GM18520 (cell line): ENCODE results near the gene FBXO48.

ENCODE experiments used
- ATAC-seq: cut with Tn5 transposase; IDR thresholded peaks from one replicate; pipeline ENCODE4 v1.9.1; 2021; ENCODE audit not compliant: unreplicated experiment

Gene FBXO48

DNA sequence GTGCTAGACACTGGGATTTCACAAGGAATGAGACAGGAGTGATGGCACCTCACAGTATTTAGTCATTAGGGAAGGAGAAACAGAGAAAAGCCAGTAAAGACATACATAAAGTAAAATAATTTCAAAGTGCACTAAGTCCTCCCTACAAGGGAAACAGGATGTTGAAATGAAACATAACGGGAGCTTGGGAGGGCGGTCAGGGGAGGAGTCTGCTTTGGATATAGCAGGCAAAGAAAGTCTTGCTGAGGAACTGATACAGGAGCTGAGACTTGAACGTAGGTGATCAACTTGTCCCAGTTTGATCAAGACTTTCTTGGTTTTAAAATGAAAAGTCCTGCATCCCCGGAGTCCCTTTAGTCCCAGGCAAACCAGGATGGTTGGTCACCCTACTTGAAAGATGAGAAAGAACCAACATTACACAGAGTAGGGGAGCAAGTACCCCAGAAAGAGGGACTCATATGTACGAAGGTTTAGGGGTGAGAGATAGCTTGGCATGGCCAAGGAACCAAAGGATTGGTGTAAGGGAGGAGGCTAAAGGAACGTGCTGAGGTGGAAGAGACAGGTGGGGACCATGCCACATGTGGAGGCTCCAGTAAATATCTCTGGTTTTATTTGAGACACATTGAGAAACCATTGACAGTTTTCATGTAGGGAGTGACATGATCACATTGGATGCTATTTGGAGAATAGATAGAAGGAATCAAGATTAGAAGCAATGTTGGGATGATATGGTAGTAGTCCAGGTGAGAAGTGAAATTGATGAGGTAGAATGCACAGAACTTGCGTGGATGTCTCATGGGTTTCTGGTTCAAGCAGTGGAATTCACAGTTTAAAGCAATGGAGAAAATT, 28.4 kb downstream of the FBXO48 start:
- no peak for ATAC-seq

DNA sequence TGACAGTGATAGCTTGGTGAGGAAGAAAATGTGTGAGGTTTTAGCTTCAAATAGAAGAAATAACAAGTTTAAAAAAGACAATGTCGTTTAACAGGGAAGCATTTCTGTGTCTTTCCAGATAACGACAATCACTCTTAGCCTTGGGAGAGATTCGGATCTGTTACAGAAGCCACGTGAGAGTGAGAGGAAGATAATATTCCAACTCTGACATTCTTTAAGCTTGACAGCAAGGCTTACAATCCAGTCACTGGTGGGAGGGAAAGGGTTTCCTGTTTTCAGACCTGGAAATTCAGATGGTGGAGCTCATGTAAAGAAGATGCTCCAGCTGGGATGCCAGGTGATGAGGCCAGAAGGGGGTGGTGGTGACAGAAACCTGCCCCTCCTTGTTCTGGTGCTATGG, 30.8 kb downstream of the FBXO48 start:
- no peak for ATAC-seq

DNA sequence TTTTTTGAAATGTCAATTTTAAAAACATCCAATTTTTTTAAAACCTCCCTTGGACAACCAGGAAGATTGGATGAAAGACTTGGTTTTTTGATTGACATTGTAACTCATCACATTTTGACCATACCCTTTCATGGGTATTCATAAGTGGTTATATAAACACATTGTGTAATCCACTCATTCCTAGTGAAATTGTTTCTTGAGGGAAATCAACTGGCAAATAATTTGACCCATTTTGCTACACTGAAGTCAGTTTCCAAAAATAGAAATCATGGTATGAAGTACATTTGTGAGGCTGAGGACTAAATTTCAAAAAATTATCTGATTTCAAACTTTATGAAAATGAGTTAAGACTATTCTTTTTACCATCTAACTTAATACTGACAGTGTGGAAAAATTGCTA, 31.5 kb downstream of the FBXO48 start:
- no peak for ATAC-seq

DNA sequence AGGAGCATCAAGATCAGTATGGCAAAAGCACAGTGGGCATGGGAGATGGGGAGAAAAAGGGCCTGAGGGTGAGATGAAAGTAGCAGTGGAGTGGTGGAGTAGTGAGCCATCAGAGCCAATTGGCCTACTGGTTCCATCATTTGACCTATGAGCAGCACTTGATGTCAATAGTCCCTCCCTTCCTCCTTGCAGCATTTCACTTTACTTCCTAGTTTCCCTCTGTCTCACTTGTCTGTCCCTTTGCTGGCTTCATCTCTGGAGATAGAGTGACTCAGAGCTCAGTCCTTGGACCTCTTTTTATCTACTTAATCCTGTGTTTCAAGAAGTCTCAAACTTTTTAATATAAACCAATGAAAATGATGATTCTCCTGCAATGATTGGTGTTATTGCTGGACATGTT, 32.1 kb downstream of the FBXO48 start:
- no peak for ATAC-seq

DNA sequence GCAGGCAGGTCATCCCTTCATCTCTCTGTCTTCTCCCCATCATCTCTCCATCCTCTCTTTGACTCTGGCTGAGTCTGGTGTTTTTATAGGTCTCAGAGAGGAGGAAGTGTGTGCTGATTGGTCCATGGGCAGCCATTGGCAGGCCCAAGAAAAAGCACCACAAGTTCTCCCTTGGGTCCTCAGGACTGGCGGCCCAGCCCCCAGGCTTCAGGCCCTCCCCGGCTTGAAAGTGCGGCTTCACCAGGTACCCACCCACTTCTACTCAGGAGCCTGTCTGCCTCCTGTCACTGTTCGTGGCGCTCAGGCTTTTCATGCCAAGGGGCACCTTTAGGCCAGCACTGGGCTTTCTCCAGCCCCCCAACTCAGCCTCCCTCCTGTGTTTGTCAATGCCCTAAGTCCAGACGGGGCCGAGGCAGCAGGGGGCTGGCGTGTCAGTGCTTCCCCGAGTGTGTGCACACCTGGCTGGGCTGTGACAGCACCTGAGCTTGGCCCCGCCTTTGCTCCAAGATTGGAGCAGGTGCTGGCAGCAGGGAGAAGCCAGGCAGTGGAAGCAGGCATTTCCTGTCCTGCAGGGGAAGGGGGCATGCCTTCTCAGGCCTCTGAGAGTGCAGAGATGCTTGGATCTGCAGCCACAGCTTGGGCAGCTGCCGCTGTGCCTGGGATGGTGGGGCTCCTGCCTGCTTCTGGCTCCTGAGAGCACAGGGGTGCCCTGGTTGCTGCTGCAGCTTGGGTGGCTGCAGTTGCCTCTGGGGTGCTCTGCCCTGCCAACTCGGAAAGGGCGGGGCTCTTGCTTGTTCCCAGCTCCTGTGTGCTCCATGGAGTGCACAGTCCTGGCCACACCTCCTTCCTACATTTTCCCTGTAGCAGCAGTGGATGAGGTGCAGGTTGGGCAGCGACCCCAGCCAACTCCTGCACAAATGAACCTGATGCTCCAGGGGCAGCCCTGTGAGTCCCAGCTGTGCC, 34.1 kb downstream of the FBXO48 start:
- ATAC-seq, result no peak

DNA sequence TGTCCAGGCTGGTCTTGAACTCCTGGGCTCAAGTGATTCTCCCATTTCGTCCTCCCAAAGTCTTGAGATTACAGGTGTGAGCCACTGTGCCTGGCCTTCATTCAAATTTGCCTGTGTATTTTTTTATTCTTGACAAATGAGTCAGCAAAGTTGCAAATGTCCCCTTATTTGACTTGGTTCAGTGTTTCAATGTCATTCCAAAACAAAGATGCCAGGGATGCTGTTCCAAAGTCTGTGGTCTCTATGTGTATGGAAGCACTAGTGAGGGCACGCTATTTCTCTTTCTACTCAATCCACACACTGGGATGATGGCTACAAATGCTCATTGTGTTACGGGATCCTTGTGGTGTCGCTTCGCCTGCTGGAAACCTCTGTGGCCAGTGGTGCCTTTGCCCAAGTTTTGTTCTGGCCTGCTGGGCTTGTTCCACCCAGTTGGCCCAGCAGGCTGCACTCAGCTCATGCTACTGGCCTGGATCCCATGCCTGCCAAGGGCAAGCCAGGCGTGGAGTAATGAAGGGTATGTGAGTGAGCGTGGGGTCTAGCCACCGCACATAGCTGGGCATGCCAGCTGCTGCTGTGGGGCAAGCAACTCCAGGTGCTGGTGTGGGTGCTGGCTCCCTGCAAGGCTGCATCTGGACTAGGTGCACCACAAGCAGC, 35.6 kb downstream of the FBXO48 start:
- no peak for ATAC-seq

DNA sequence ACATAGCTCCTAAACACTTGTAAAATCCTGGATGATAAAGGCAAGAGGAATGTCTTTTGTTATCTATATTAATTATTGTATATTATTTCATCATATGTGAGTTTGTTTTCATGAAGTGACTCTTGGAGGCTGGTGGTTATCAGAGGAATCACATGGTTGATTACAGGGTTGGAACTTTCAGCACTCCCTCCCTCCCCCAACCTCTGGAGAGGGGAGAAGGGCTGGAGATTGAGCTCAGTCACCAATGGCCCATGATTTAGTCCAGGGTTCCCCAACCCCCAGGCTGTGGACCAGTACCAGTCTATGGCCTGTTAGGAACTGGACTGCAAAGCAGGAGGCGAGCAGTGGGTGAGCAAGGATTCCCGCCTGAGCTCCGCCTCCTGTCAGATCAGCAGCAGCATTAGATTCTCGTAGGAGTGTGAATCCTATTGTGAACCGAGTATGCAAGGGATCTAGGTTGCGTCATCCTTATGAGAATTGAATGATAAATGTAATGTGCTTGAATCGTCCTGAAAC, 37.7 kb downstream of the FBXO48 start:
- ATAC-seq, result no peak

DNA sequence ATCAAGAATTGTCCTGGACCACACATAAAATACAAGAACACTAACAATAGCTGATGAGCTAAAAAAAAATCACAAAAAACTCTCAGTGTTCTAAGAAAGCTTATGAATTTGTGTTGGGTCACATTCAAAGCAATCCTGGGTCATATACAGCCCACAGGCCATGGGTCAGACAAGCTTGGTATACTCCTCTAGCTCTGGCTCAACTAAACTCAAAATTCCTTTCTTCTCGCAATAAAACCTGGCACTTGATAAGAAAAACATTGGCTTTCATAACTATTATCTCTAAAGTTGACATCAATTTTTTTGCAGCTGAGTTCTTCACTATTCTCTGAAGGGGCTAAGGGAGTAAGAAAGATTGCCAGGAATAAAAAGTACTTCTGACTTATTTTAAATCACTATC, 38.3 kb downstream of the FBXO48 start:
- no peak for ATAC-seq

DNA sequence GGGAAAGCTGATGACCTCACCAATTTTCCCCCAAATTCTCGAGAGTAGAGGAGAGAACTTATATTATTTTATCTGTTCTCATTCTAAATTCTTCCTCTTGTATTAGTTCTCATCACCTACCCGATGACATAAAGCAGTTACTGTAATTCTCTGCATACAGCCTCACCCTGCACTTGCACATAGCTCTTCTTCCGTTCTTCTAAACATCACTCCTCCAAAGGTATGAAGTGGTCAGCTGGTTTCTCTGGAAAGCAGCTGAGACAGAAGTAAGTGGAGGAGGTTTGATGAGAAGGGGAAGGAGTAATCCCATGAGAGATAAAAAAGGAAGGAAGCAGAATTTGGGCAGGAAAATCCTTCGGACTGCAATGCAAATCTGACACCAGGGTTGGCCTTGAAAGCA, 39.0 kb downstream of the FBXO48 start:
- ATAC-seq, result no peak

DNA sequence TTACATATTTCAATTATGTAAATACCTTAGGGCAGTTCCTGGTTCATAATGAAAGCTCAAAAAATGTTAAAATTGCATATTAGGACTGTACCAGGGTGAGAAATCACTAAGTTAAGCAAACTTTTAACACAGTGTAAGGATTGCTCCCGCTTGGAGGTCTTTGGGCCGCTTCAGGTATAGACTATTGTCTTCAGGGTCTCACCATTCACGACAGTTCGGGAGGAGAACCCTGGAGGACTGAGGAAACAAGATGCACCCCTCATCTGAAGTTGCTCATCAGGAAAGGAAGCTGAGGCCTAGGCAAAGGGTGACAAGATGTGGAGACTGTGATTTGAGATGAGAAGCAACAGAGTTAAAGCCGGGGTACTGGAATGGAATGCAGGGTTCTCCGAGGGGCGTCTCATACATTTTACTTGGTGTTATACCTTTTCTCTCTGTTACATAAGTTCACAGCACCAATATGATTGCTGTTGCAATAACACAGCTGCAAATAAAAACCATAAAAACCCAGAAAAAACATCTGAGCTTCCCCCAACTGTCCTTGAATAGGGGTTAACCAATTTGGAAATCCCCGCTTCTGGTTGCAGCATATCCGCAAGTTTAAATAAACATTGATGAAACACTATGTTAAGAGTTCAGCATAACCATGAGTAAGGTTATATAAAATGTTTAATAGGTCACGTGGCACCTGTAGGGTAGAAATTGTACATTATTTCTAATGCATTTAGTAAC, 40.1 kb downstream of the FBXO48 start:
- peak; percentile 15 for ATAC-seq

DNA sequence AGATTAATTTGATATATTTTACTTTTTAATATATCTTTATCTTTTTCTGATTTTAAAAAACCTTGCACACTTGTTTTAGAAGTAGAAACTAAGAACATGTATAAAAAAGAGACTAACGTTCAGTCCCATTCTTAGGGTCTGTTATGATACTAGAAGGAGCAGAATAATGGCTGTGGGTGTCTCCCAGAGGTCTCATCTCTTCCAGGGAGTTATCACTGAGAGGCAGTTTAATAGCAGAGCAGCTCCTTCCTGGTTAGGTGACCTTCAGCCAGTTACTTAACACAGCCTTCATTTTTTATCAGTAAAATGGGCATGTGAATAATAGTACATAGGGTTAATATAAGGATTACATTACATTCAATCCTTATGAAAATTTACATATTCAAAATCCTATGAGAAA, 40.6 kb downstream of the FBXO48 start:
- no peak for ATAC-seq

DNA sequence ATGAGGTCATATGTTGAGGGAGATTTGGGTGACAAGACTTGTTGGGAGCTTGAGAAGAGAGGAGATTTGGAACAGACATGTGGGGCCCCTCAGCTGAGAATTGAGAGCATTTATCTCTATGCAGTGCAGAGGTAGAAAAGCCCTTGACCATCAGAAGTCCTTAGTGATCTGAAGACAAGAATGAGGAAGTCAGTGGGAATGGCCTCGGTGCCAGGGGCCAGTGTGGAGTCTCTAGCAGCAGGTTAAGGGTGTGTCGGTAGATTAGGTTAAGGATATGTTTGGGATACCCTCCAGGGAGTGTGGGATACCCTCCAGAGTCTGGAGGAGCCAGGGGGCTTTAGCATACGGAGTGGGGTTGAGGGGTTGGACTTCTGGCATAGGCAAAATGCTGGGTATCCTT, 41.6 kb downstream of the FBXO48 start:
- no peak for ATAC-seq

DNA sequence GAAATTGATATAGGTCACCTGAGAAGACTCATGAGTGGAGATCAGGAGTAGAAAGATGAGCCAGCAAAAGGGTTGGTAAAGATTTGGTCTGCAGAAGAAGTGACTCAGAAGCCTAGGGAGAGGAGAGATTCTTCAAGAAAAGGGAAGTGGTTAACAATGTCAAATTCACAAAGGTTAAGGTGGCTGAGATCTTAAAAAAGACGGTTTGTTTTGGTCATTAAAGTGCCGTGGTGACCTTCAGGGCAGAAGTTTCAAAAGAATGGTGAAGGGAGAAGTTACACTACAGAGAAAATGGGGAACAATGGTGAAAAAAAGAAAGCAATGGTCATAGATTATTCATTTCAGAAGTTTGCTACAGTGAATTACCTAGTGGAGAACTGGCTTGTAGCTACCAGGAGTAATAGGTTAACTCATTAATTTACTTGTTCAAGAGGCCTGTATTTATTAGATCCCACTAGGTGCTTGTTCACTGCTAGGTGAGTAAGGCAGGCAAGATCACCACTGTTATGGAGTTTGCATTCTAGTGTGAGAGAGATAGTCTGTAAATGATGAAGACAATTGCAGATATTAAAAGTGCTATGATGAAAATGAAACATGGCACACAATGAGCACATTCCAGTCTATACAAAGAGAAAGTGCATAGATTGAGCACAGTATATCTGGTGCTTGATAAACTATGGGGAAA, 43.0 kb downstream of the FBXO48 start:
- ATAC-seq, result peak; percentile 75

DNA sequence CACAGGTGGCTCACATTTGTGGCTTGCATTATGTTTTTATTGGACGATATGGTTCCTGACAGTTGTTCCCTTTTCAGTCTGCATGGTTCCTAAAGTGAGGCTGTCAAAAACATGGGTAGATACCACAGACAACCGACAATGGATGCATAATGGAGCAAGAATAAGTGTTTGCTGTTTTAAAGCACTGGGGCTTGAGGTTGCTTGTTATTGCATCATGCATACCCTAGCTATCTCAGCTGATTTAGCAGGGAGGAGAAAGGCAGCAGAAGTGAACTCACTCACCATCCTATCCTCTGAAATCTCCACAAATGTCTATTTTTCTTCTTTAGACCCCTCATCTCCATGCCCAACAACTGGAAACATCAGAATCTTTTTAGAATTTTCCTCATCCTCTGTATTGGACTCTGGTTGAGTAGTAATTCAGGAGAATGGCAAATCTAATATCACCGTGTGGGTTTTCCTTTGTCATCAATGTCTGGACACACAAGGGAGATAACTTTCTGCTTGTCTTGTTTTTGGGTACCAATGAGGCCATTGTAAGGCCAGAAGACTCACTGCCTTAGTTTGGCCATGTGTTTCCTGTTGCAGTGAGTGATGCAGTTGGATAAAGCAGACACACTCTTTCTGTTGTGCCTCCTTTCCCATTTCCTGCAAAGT, 46.7 kb downstream of the FBXO48 start:
- no peak for ATAC-seq

DNA sequence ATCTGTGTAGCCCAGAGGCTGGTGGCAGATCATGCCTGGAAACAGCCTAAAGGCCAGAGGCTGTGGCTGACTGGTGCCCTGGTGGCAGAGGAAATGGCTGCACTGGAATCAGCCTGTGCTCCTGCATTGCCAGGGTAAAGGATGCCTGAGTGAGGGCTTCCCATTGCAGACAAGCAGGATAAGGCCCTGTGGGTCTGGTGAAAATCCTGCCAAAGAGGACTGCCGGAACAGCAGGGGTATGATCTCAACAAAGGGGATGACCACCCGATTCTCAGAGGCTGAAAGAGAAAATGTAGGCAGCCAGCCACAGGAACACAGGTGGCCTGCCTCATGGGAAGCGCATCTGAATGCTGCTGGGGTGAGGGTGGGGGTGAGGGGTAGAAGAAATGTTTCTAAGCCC, 48.2 kb downstream of the FBXO48 start:
- ATAC-seq, result no peak

DNA sequence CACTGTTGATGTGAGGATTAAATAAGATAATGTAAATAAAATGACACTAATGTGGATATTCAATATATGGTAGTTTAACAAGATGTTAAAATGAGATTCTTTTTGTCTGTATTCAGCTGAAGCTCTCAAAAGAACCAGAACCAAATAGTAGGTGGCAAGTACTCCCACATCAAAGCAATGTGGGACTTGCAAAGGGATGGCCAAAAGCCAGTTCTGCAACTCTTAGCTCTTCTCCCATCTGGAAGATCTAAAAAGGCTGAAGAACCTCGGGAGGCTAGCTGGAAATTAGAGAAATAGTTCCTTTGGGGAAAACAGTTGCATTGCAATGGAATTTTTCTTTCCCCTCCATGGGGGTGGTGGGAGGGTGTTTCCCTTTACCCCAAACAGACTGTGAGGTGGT, 48.7 kb downstream of the FBXO48 start:
- ATAC-seq, result no peak

DNA sequence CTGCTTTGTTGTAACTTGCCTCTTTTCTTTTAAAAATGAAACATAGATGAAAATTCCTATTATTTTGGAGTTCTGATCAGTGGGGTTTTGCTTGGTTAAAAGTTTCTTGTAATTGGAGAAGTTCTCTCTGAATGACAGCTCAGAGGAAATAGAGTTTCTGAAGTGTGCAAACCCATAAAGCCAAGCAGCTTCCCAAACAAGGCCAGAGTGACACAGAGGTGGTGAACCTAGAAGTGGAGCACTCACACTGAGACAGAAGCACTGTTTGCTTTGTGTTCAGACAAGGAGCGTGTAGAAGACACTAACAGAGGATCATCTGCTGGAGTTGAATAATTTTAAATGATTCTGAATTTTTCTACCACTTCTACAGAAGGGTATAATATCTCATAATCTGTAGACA, 49.2 kb downstream of the FBXO48 start:
- ATAC-seq, result no peak

DNA sequence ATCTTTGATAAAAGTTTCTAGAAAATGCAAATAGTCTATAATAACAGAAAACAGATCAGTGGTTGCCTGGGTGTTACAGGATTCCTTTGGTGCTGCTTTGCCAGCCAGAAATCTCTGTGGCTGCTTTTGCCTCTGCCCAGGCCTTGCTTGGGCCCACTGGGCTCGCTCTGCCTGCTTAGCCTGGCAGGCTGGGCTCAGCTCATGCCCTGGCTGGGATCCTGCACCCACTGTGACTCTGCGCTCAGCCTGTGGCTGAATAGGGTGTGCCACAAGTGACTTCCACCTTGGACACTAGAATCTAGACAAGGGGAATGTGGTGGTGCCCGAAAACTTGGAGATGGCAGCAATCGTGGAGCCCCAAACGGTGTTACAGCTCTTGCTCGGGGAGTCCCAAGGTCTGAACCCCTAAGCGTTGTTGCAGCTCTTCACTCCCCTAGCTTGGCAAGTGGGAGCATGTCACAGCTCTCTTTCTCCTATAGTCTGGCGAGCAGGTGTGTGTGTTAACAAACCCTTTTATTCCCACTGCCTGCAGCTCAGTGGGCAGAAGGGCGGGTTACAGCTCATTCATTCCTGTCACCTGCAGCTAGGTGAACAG, 50.9 kb downstream of the FBXO48 start:
- no peak for ATAC-seq

DNA sequence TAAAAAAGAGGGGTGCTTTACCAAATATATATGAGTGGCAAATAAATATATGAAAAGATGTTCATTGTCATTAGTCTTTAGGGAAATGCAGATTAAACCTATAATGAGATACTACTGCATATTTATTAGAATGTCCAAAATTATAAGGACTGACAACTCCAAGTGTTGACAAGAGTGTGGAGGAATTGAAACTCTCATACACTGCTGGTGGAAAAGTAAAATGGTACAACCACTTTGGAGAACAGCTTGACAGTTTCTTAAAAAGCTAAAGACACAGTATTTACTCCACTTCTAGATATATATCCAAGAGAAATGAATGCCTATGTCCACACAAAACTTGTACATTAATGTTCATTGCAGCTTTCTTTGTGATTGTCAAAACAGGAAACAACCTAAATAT, 51.6 kb downstream of the FBXO48 start:
- ATAC-seq, result no peak
